Measurements from ENCODE around the gene NRTN. TPM values are rescaled to one million over a fixed set of nuclear protein-coding genes. Genes with fewer than 3 reads are reported as not detected.
A peak's percentile ranks its signal among the peaks of the same experiment; 100 is the strongest.

Gene NRTN
- total RNA-seq, 1 donor from 2014 or later = 1.3 TPM

DNA sequence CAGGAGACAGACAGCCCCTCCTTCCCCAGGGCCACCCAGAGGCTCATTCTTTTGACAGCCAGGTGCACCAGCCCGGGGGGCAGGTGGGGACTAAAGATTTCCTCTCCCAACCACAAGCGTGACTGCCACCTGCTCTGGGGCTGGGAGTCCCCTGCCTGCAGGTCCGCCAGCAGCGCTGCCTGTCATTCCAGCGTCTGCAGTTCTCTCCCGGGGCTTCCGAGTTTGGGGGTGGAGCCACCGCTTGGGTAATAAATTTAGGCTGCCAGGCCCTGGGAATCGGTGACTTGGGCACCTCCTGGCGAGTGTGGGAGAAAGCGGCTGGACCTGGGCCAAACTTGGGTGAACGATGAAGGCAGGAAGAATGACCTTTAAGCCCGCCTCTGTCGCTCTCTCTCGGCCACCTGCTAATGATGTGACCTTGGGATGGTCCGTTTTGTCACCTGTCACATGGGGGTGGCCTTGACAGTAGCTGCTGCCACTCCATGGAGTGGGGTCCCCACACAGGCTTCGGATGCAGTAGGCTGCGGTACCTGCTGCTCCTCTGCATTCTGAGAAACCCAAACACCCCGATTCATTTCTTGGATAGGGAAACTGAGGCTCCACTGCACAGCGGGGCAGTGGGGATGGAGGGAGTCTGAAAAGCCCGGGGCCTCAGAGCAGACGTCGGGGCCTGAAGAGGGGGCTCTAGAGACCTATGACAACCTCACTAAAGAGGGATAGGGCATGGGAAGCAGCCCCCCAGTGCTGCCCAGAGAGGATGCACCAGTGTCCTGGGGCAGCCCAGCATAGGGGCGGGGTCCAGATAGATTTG, 21.9 kb downstream of the NRTN start:
- DNase-seq (ENCODE audit: low read depth) (peak; percentile 25), FAIRE-seq (no peak)
- TF ChIP-seq, protein P1, sequence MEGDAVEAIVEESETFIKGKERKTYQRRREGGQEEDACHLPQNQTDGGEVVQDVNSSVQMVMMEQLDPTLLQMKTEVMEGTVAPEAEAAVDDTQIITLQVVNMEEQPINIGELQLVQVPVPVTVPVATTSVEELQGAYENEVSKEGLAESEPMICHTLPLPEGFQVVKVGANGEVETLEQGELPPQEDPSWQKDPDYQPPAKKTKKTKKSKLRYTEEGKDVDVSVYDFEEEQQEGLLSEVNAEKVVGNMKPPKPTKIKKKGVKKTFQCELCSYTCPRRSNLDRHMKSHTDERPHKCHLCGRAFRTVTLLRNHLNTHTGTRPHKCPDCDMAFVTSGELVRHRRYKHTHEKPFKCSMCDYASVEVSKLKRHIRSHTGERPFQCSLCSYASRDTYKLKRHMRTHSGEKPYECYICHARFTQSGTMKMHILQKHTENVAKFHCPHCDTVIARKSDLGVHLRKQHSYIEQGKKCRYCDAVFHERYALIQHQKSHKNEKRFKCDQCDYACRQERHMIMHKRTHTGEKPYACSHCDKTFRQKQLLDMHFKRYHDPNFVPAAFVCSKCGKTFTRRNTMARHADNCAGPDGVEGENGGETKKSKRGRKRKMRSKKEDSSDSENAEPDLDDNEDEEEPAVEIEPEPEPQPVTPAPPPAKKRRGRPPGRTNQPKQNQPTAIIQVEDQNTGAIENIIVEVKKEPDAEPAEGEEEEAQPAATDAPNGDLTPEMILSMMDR (IDR thresholded peaks at IDR 0.05; ENCODE audit: insufficient read depth, low read length, severe bottlenecking) = peak; percentile 61
- H3K4me3 ChIP-seq (ENCODE audit: low read depth, low read length) = no peak overlapping the region
- H3K27me3 ChIP-seq (ENCODE audit: control insufficient read depth, insufficient read depth, low read length) = no peaks in the 10 kb centered on the region
- H3K36me3 ChIP-seq (ENCODE audit: control insufficient read depth, insufficient read depth, low read length) = no peaks in the 10 kb centered on the region

DNA sequence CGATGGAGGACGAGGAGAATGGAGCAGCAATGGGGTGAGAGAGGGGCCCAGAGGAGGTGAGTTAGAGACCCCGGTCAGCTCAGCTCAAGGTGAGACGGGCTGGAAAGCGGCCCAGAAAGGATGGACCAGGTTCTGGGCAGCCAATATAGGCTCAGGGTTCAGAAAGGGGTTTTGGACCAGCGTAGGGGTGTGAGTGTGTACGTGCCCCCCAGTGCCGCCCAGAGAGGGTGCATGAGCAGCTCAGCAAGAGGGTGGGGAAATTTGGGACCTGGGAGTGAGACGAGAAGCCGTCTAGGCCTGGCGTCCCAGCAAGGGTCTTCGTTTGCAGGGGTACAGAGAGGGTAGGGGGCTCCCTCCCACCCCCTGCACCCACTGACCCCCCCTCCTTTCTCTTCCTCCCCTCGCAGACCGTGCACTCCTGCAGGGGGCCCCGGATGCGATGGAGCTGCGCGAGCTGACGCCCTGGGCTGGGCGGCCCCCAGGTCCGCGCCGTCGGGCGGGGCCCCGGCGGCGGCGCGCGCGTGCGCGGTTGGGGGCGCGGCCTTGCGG, 22.5 kb downstream of the NRTN start:
- no peak for FAIRE-seq
- no peaks in the 10 kb centered on the region for H3K36me3 ChIP-seq (ENCODE audit: control insufficient read depth, insufficient read depth, low read length)
- DNase-seq (ENCODE audit: low read depth) = no peak
- H3K4me3 ChIP-seq (ENCODE audit: low read depth, low read length) = peak overlapping the region; percentile 66
- no peaks in the 10 kb centered on the region for H3K27me3 ChIP-seq (ENCODE audit: control insufficient read depth, insufficient read depth, low read length)
- TF ChIP-seq, protein P1 (IDR thresholded peaks at IDR 0.05; ENCODE audit: insufficient read depth, low read length, severe bottlenecking) = no peak

DNA sequence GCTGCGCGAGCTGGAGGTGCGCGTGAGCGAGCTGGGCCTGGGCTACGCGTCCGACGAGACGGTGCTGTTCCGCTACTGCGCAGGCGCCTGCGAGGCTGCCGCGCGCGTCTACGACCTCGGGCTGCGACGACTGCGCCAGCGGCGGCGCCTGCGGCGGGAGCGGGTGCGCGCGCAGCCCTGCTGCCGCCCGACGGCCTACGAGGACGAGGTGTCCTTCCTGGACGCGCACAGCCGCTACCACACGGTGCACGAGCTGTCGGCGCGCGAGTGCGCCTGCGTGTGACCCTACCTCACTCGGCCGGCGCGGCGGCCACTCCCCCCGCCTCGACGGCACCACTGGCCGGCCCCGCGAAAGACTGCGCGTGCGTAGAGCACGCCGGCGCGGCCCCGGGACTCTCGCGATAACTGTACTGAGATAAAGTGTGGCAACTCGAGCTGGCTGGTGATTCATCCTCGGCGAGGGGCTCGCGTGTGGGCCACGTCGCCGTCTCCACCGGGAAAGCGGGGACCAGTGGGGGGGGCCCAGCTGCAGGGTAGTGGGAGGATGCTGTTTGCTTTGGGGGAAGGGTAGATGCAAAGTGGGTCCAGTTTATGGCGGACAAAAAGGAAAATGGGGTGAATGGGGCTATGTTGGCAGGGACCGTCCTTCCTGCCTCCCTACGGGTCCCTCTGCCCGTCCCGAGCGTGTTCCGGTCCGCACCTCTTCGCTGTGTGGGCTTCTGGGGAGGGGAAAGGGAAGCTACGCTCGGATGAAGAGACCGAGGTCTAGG, 23.2 kb downstream of the NRTN start:
- no peaks in the 10 kb centered on the region for H3K27me3 ChIP-seq (ENCODE audit: control insufficient read depth, insufficient read depth, low read length)
- FAIRE-seq (no peak), DNase-seq (ENCODE audit: low read depth) (peak; percentile 75)
- H3K4me3 ChIP-seq (ENCODE audit: low read depth, low read length) = peak overlapping the region; percentile 66
- H3K36me3 ChIP-seq (ENCODE audit: control insufficient read depth, insufficient read depth, low read length) = no peaks in the 10 kb centered on the region
- TF ChIP-seq, protein P1 (IDR thresholded peaks at IDR 0.05; ENCODE audit: insufficient read depth, low read length, severe bottlenecking) = no peak

DNA sequence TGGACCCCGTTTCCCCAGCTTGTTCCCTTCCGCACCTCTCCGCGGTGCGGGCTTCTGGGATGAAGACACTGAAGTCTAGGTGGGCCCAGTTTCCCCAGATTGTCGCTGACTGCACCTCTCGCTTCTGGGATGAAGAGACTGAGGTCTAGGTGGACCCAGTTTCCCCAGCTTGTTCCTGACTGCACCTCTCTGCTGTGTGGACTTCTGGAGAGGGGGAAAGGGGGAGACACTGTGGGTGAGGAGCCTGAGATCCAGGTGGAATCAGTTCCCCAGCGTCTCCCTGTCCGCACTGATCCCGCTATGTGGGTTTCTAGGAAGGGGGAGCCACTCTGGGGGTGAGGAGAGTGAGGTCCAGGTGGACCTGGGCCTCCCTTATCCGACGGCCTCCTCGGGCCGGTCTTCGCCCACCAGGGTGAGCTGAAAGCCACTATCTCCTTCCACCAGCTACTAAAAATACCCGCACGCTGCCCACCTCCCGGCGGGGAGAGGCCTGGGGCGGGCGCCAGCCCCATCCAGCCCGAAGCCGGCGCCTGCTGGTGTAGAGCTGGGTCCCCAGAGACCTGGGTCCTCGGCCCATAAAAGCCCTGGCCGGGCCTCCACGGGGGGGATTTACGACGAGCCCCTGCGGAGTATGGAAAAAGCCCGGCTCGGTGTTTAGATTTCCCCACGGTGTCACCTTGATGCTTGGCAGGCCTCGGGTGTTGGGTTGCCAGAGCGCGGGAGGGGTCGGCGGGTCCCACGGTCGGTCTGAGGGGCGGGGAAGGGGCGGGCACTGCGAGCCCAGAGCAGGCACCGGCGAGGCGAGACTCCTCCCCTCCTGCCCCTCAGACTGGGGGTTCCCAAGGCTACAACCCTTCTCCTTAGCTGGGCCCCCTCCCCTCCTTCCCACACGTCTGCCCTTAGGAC, 24.0 kb downstream of the NRTN start:
- no peak for DNase-seq (ENCODE audit: low read depth)
- FAIRE-seq = peak; percentile 28
- H3K4me3 ChIP-seq (ENCODE audit: low read depth, low read length) = peak overlapping the region; percentile 66
- TF ChIP-seq, protein P1 (IDR thresholded peaks at IDR 0.05; ENCODE audit: insufficient read depth, low read length, severe bottlenecking) = no peak
- H3K27me3 ChIP-seq (ENCODE audit: control insufficient read depth, insufficient read depth, low read length) = no peaks in the 10 kb centered on the region
- H3K36me3 ChIP-seq (ENCODE audit: control insufficient read depth, insufficient read depth, low read length) = no peaks in the 10 kb centered on the region

DNA sequence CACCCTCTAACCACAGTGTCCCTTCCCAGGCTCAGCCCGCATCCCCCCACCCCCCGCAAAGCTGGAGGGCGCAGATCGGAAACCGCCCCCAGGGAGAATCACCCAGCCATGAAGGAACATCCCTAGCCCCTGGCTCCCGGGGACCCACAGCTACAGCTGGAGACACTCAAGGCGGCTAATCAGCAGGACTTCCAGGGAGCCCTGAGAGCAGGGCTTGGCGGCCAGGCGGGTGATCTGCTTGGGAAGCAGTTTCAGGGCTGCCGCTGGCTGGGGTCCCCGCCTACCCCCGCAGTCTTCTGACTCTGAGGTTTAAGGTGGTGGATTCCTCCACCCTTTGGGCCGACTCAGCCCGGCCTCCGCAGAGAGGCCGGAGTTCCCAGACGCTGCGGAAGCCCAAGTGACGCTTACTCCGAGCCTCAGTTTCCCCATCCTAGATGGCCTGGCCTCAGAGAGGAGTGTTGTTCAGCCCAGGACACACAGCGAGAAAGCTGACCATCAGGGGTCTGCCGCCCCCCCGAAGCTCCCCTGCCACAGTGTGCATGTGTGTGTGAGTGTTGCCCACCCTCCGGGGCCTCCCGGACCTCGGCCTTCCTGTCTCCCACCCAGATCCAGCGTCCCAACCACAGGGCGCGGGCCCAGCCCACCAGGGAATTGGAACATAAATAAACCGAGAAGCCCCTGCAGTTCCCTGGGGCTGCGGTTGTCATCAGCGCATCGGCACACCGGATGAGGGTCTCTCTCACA, 24.9 kb downstream of the NRTN start:
- FAIRE-seq = no peak
- Histone ChIP-seq H3K36me3 (ENCODE audit: control insufficient read depth, insufficient read depth, low read length) (no peaks in the 10 kb centered on the region), H3K27me3 (ENCODE audit: control insufficient read depth, insufficient read depth, low read length) (no peaks in the 10 kb centered on the region), H3K4me3 (ENCODE audit: low read depth, low read length) (no peak overlapping the region)
- DNase-seq (ENCODE audit: low read depth) = no peak
- TF ChIP-seq, protein P1 (IDR thresholded peaks at IDR 0.05; ENCODE audit: insufficient read depth, low read length, severe bottlenecking) = no peak
